GM11168 (cell line): ENCODE data around the gene HIP1.
"Not testable (repeated sequence)": the region's sequence is repeated elsewhere in the genome, so short reads cannot be mapped to it uniquely, and the experiment has no call there.

ENCODE experiments used
- in situ Hi-C: fragments of 300-500 bp; cut with MboI; formaldehyde crosslinking; loops from one replicate; pipeline ENCODE4 v1.12.0; 2022; ENCODE audit warnings: low sequenced_read_pairs; ENCODE audit not compliant: unreplicated experiment

The HIP1 gene

GRCh38 chr7:75740846-75741497 is 2.2 kb upstream of the HIP1 start:
- in situ Hi-C loops: no loop called here

DNA sequence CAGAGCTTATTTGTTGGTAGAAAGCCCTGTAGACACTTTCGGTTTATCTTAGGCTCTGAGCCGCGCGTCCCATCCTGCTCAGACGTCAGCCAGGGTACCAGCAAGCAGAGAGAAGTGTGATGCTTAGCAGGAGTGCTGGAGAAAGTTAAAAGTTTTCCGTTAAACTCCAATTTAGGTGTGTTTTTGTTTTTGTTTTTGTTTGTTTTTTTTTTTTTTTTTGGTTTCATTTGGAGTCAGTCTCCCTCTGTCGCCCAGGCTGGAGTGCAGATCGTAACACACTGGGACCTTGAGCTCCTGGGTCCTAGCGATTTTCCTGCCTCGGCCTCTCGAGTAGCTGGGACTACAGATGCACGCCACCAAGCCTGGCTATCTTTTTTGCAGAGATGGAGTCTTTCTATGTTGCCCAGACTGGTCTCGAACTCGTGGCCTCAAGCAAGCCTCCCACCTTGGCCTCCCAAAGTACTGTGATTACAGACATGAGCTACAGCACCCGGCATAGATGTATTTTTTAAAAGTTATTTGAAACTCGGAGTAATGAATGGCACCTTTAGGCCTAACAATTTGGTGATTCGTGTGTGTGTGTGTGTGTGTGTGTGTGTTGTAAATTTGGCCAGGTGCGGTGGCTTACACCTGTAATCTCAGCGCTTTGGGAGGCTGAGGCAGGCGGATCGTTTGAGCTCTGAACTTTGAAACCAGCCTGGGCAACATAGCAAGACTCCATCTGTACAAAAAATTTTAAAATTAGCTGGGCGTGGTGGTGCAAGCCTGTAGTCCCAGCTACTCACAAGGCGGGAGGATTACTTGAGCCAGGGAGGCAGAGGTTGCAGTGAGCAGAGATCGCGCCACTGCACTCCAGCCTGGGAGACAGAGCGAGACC is 1.3 kb upstream of the HIP1 start:
- in situ Hi-C loops: no loop called here

DNA sequence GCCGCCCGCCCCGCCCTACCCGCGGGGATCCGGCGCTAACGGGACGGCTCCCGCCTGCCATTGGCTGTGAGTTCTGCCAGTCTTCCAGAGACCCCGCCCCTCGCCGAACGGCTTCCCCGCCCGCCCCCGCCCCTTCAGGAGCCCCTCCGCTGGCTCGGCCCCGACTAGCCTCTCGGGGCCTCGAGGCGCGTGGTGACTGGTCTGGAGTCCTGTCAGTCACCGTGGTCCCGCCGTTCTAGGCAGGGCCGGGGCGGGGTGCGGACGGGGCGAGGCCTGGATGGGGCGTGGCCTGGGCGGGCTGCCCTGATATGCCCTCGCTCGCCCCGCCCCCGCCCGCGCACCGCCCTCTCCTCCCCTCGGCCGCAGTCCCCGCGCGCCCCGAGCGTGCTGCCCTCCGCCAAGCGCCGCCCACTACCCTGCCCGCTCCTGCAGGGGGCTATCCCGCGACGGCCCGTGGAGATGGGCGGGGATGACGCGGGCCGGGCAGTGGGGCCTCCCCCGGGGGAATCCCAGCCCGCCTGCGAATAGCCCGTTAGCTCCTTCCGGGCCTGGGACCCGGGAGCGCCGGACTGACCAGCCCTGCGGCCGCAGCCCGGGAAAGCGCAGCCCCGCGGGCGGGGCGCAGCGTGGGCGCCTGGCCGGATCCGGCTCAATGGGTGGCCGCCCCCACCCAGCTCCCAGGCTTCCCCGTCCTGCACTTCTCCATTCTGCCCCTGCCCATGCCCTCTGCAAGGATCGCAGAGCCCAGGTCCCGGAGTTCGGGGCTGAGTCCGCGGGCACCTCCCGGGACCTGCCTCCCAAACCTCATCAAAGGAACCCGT is 444 bp upstream of the HIP1 start:
- in situ Hi-C loops: no loop called here

DNA sequence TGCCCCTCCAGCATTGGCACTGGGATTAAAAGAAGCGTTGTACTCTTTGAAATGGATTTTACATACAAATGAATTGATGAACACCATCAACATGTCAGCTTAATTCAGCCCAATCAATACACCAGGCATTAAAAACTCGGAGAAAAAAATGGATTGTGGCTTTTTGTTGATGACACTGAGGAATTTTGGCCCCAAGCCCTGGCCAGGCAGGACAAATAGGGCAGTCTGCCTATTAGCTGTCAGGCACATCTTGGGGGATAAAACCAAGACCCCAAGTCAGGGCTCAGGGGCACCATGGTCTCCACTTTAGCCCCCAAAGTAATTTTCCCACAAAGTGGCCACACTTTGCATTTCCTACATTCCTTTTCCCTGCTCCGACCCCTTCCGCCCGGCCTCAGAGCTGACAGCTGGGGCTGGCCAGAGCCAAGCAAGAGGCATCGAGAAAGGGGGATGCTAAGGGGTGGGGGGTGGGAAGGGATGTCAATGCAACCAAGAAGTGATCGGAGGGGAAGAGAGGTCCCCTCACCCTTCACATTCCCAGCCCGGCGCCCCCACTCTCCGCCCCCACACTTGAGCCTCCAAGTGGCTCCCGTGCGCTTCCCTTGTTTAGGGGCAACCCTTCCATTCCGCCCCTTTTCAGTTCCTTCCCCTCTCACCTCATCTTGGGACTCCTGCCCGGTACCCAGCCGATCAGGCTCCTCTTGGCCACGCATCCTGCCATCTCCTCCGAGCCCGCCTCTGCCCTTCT is 711 bp downstream of the HIP1 start:
- in situ Hi-C loops: no loop called here

GRCh38 chr7:75735581-75736350 is 3.0 kb downstream of the HIP1 start:
- in situ Hi-C loops: no loop called here

DNA sequence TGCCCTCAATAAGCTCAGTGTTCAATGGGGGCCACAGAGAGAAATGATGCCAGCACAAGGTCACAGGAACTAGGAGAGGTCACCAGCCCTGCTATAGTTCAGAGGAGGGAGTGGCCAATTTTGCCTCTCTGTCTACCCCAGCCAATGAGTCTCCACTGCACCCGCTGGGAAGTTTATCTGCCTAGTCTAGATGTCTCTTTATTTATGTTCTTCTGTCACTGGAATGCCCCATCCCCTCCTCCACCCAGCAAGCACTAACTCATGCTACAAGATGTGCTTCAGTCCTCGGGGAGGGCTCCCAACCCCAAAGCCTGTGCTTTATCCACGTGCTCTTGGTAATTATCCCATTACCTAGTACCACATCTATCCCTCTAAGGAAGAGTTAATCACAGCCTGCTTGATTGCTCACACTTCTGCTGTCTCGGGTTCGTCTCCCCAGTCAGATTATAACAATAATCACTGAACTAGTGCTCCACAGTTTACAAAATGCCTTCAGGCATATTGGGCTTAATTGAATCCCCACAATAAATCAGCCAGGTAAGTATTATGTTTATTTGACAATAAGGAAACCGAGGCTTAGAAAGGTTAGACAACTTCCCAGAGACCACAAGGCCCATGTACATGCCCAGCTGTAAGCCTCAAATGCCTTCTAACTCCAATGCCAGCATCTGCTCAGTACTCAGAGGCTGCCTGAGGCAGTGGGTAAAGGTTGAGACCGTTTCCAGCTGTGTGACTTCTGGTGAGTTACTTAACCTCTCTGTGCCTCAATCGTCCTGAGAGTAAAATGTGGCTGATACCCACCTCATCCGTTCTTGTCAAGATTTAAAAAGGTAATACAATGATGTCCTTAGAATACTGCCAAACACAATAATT is 3.9 kb downstream of the HIP1 start:
- in situ Hi-C loops: no loop called here

- in situ Hi-C loops: no loop called here
These were observed 5.7 kb downstream of the HIP1 start for GRCh38 chr7:75732764-75733630.

DNA sequence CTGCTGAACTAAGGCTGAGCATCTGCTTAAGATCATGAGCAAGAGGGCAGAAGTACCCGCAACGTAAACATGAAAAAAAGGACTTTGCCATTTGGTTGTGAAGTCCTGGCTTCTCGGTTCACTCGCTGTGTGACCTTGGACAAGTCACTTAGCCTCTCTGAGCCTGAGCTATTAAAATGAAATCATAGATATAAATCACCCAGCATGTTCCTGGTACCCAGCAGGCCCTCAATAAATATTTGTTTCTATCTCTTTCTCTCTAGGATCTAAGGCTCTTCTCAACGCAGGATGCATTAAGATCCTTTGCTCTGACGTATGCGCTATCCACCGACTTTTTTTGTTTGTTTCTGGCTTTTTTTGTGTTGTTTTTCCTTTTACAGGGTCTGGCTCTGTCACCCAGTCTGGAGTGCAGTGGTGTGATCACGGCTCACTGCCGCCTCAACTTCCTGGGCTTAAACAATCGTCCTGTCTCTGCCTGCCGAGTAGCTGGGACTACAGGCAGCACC is 6.7 kb downstream of the HIP1 start:
- in situ Hi-C loops: no loop called here

GRCh38 chr7:75729851-75730274 is 8.9 kb downstream of the HIP1 start:
- in situ Hi-C loops: no loop called here

DNA sequence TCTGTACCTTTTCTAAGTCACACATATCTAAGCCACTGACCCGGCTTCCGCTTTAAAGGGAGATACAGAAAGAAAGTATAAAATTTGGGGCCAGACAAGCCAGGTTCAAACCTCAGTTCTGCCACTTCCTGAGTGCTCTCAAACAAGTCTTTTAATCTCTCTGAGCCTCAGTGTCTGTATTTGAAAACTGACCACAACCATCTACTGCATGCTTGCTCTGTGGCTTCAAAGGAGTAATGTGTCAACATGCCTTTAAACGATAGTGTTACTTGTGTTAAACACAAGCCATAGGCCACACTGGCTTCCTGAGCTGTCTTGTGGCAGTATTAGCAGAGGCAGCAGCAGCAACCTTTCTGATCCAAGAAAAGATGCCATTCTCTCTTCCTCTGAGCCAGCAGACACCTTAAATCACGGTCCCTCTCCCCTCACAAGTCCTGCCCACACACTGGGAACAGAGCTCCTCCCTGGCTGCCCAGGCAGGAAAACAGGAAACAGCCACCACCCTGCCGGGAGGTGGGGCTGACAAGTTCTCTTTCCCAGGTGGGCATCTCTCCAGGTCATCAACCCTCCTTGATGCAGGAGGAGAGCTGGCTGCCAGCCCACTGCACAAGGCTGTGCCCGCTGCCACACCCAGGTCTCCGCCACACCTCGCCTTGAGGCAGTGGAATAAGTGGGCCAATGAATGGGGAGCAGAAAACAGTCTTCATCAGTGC is 10.7 kb downstream of the HIP1 start:
- in situ Hi-C loops: no loop called here

GRCh38 chr7:75727351-75727750 is 11.4 kb downstream of the HIP1 start:
- in situ Hi-C loops: not testable (repeated sequence)

DNA sequence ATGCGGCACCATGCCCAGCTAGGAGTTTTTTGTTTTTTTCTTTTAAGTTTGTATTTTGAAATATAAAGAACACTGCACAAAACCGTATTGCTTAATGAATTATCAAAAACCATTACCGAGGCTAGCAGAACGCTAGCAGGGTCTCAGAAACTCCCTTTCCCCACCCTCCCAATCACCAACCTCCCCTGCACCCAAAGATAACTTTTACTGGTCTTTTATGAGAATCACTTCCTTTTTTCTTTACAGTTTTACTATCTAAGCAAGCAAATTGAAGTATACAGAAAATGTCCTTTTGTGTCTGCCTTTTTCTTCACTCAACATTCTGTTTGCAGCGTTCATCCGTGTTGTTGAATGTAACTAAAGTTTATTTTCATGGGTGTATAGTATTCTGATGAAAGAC is 13.4 kb downstream of the HIP1 start:
- in situ Hi-C loops: no loop called here

- in situ Hi-C loops: no loop called here
These were observed 15.3 kb downstream of the HIP1 start for GRCh38 chr7:75723444-75723843.

DNA sequence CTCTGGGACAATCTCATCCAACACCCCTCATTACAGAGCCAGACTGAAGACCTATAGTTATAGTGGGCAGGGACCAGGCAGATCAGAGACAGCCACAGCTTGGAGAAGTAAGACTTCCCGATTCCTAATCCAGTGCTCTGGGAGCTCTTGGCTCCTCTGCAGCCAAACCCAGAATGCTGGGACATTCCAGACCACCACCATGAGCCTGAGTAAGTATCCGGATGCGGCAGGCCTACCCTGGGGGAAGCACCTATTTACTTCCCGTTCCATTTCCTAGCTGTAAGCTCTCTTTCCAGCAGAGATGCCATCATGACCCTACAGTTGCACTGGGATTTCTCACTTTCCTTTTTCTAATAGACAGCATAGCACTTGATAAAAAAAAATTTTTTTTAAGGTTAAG is 16.4 kb downstream of the HIP1 start:
- in situ Hi-C loops: no loop called here

DNA sequence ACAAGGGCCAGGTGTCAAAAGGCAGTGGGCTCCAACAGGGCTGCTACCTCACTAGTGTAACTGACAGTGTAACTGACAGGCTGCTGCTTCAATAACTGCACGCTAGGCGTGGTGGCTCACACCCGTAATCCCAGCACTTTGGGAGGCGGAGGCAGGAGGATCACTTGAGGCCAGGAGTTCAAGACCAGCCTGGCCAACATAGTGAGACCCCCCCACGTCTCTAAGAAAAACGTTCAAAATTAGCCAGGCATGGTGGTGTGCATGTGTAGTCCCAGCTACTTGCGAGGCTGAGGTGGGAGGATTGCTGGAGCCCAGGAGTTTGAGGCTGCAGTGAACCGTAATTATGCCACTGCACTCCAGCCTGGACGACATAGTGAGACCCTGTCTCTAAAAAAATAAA is 16.8 kb downstream of the HIP1 start:
- in situ Hi-C loops: not testable (repeated sequence)

DNA sequence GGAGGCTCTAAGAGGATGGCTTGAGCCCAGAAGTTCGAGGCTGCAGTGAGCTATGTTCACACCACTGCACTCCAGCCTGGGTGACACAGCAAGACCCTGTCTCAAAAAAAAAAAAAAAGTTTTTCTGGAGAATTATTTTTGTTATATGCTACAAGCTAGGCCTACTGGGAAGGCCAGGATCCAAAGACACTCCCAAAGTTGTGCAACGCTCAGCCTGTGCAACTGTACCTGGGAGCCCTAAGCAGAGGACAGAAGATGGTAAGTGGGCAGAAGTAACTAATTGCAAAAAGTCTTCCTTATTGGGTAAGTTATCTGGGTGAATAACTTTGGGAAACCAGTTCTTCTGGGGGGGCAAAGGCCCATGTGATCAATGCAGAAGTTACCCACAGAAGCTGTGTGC is 17.3 kb downstream of the HIP1 start:
- in situ Hi-C loops: no loop called here

DNA sequence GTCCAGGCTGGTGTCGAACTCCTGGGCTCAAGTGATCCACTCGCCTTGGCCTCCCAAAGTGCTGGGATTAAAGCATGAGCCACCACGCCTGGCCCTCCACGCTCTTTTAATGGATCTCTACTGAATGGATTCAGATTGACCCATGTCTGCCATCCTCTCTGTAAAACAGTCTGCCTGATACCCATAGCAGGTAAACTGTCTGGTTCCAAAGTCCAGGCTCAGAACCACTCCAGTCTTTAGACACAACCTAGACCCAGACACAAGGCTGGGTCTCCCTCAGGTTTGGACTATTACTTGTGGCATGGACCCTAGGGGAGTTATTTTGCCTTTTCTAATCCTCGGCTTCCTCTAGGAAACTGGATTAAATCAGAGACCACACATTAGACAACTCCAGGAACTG is 19.1 kb downstream of the HIP1 start:
- in situ Hi-C loops: no loop called here
